Heart left ventricle (tissue), 16 donors: ENCODE data around the gene WDR5. TPM values are rescaled to one million over a fixed set of nuclear protein-coding genes. Genes with fewer than 3 reads are reported as not detected.

Experiments used
- ATAC-seq, 4 donors: fragments of 200-7000 bp; cut with Tn5 transposase; one replicate each; pipeline ENCODE4 v1.9.1; 2020 to 2022; ENCODE audit warnings: moderate library complexity in 4 of 4, mild to moderate bottlenecking in 3 of 4, moderate number of reproducible peaks in 1 of 4
- DNase-seq, 5 donors: peaks; one replicate each; pipeline ENCODE4 v3.0.0-alpha.2; 2020
- H3K27ac ChIP-seq, 12 donors: fragments of 200-600 bp; sonication (generic) in 4 of 12; one replicate each; pipeline versions ENCODE4 v1.5.0 to v1.8.0; 2016 to 2022; ENCODE audit warnings: mild to moderate bottlenecking in 2 of 12
- H3K27me3 ChIP-seq, 9 donors: fragments of 200-600 bp; sonication (generic) in 2 of 9; one replicate each; pipeline versions ENCODE4 v1.5.1 to v1.8.0; 2016 to 2022; ENCODE audit warnings: mild to moderate bottlenecking in 3 of 9
- H3K36me3 ChIP-seq, 9 donors: fragments of 200-600 bp; sonication (generic) in 2 of 9; one replicate each; pipeline versions ENCODE4 v1.5.0 to v1.8.0; 2018 to 2022; ENCODE audit warnings: mild to moderate bottlenecking in 2 of 9
- H3K4me1 ChIP-seq, 12 donors: fragments of 200-600 bp; sonication (generic) in 4 of 12; one replicate each; pipeline versions ENCODE4 v1.5.0 to v1.8.0; 2016 to 2022; ENCODE audit warnings: mild to moderate bottlenecking in 3 of 12
- H3K4me3 ChIP-seq, 12 donors: fragments of 200-600 bp; sonication (generic) in 4 of 12; one replicate each; pipeline versions ENCODE4 v1.5.0 to v1.8.0; 2017 to 2022; ENCODE audit warnings: mild to moderate bottlenecking in 9 of 12, moderate library complexity in 4 of 12
- H3K9me3 ChIP-seq, 12 donors: fragments of 200-600 bp; sonication (generic) in 4 of 12; one replicate each; pipeline versions ENCODE4 v1.5.0 to v1.8.0; 2016 to 2022; ENCODE audit warnings: mild to moderate bottlenecking in 1 of 12
- CTCF ChIP-seq, 12 donors: fragments of 200-600 bp; sonication (generic) in 4 of 12; IDR thresholded peaks; one replicate each; pipeline versions ENCODE4 v1.5.0 to v1.8.0; 2018 to 2022; ENCODE audit warnings: antibody characterized with exemption in 12 of 12, mild to moderate bottlenecking in 5 of 12
- POLR2A ChIP-seq, 2 donors: fragments of 450-650 bp; IDR thresholded peaks; one replicate each; pipeline ENCODE4 v1.6.1; 2017; ENCODE audit warnings: antibody characterized with exemption in 2 of 2, mild to moderate bottlenecking in 2 of 2, moderate library complexity in 2 of 2
- WGBS, 4 donors: extraction: QIAGEN DNeasy Blood & Tissue Kit in 2 of 4; methylation state at CpG; one replicate each; pipeline versions ENCODE4 v1.1.5 to v1.1.7; 2013 to 2018; 5-methylcytosine and 5-hydroxymethylcytosine counted together
- intact Hi-C, 10 donors: fragments of 100-400 bp; cut with DNase I; formaldehyde crosslinking; loops; one replicate each; pipeline versions ENCODE4 v1.11.1 to v1.14.2; 2022
- polyA plus RNA-seq, 2 donors: library from polyadenylated mRNA; stranded (reverse); fragments of 200-250 nt; gene quantifications; one replicate each; pipeline ENCODE4 v1.2.3, GENCODE V29; 2013
- total RNA-seq, 9 donors: library from RNA; depleted of rRNA in 2 of 9; stranded (reverse); fragments of >200 nt in 2 of 9; fragmentation: NEBNext Ultra II Directional in 3 of 9; extraction: Animal tissue kit (Norgen Biotek cat#: 25700) in 3 of 9; gene quantifications; one replicate each; pipeline versions ENCODE4 v1.1.0 to v1.2.4, GENCODE V29; 2016 to 2023
- donor health status: ischemic (EF 13 %, LVEDD 7.1; RV severe dilation, severe dysfunction).
- donor health status: healthy with polysubstance abuse.
- donor health status: DM: no; HTN: yes; CAD: no.
- donor health status: DM: no; HTN: no; CAD: no.
- donor health status: ischemic (EF 25% LVEDD 6.9; RV normal size, moderate dysfunction).
- donor health status: ischemic (EF 25% LVEDD 5.7; RV mildly dilated, moderate dysfunction).
- donor health status: healthy.
- donor health status: DM: yes; HTN: yes; CAD: no.
- donor health status: ischemic (EF 35%, LVEDD 5.7; RV mildly dilated, moderate dysfunction).
- donor health status: nonischemic (EF 11% LVEDD 7.7; RV severe dilation, severe dysfunction).
- donor health status: DM: yes; HTN: yes; CAD: no.
- donor health status: PGD.
- donor health status: ischemic (EF 29% LVEDD 5.4; RV normal size, mild dysfunction).
- donor health status: nonischemic (EF 23%, LVEDD 6.1; RV moderate dilation, normal function).

WDR5 gene
- total and polyA plus RNA-seq, 11 donors, result 12.9 to 24.7 (median 17.2) TPM

- no peak for TF ChIP-seq CTCF (IDR thresholded peaks at IDR 0.05)
These were observed 51.2 kb downstream of the WDR5 start for GRCh38 chr9:134187110-134187531.

GRCh38 chr9:134187891-134188385, 52.1 kb downstream of the WDR5 start:
- DNase-seq, result peak in 3 of 5 donors; percentile 13 to 48 (median 15)

More at GRCh38 chr9:134187110-134187531, 51.2 kb downstream of the WDR5 start:
- Histone ChIP-seq H3K27me3 (peaks cover 0 to 6% (median 0%) of the 10 kb centered on the region in 9 donors), H3K36me3 (no peaks in the 10 kb centered on the region), H3K4me3 (no peak overlapping the region), H3K9me3 (no peaks in the 10 kb centered on the region), H3K4me1 (peaks cover 0 to 18% (median 5%) of the 10 kb centered on the region in 12 donors), H3K27ac (no peak overlapping the region)
- WGBS, 4 donors, result 87 to 96% (median 92%) methylated on average over 10 to 12 of the region's 12 CpGs
- no peak for ATAC-seq
- intact Hi-C loops, result no loop called here
- DNase-seq, result peak in 3 of 5 donors; percentile 16 to 44 (median 24)

GRCh38 chr9:134188386-134189144, 52.7 kb downstream of the WDR5 start:
- ATAC-seq (peak in 3 of 4 donors; percentile 38 to 75 (median 56)), DNase-seq (peak in 4 of 5 donors; percentile 16 to 68 (median 56))
- Histone ChIP-seq H3K36me3 (no peaks in the 10 kb centered on the region), H3K27ac (no peak overlapping the region), H3K4me3 (no peak overlapping the region), H3K9me3 (no peaks in the 10 kb centered on the region), H3K27me3 (peaks cover 0 to 6% (median 0%) of the 10 kb centered on the region in 9 donors), H3K4me1 (peaks cover 0 to 18% (median 5%) of the 10 kb centered on the region in 12 donors)
- 49 to 73% (median 52%) methylated on average over 20 to 23 of the region's 23 CpGs for WGBS, 4 donors
- intact Hi-C loops, result no loop called here
- TF ChIP-seq POLR2A (IDR thresholded peaks at IDR 0.05), result no peak
- TF ChIP-seq CTCF (IDR thresholded peaks at IDR 0.05), result no peak

More at GRCh38 chr9:134187891-134188385, 52.1 kb downstream of the WDR5 start:
- peaks cover 0 to 6% (median 0%) of the 10 kb centered on the region in 9 donors for H3K27me3 ChIP-seq
- H3K27ac ChIP-seq, result no peak overlapping the region
- 84 to 89% (median 86%) methylated on average over 8 to 12 of the region's 12 CpGs for WGBS, 4 donors
- peaks cover 0 to 18% (median 5%) of the 10 kb centered on the region in 12 donors for H3K4me1 ChIP-seq
- no peaks in the 10 kb centered on the region for H3K36me3 ChIP-seq
- no peaks in the 10 kb centered on the region for H3K9me3 ChIP-seq
- TF ChIP-seq CTCF (IDR thresholded peaks at IDR 0.05), result no peak
- no peak for TF ChIP-seq POLR2A (IDR thresholded peaks at IDR 0.05)
- no peak overlapping the region for H3K4me3 ChIP-seq
- ATAC-seq, result no peak
- intact Hi-C loops, result no loop called here

GRCh38 chr9:134189145-134189469, 53.2 kb downstream of the WDR5 start:
- no peaks in the 10 kb centered on the region for H3K36me3 ChIP-seq
- peaks cover 0 to 18% (median 5%) of the 10 kb centered on the region in 12 donors for H3K4me1 ChIP-seq
- WGBS, 4 donors, result 53 to 64% (median 62%) methylated on average over 15 of the region's 15 CpGs
- H3K4me3 ChIP-seq, result peak overlapping the region in 1 of 12 donors; percentile 16
- no peak overlapping the region for H3K27ac ChIP-seq
- ATAC-seq (peak in 2 of 4 donors; percentile 18 to 38), DNase-seq (peak in 4 of 5 donors; percentile 13 to 36 (median 14))
- peaks cover 0 to 6% (median 0%) of the 10 kb centered on the region in 9 donors for H3K27me3 ChIP-seq
- no peaks in the 10 kb centered on the region for H3K9me3 ChIP-seq
- intact Hi-C loops, result no loop called here
- TF ChIP-seq CTCF (IDR thresholded peaks at IDR 0.05) (no peak), POLR2A (IDR thresholded peaks at IDR 0.05) (no peak)
